Keratinocyte (primary cell): ENCODE measurements around the gene TERB1. TPM values are rescaled to one million over a fixed set of nuclear protein-coding genes. Genes with fewer than 3 reads are reported as not detected.

Experiments
- DNase-seq: peaks from one replicate; pipeline ENCODE4 v3.0.0-alpha.2; 2011; ENCODE audit warnings: low read depth, missing footprints, low spot score
- FAIRE-seq: peaks from 2 replicates; lab custom pipeline; 2011; peaks lifted over from hg19 to GRCh38; lab: Jason Lieb, UNC
- H2AFZ ChIP-seq: 2 replicates; pipeline ENCODE4 v1.6.0; 2012; ENCODE audit warnings: low read length, control low read depth, inconsistent platforms; ENCODE audit not compliant: control insufficient read depth
- H3K27ac ChIP-seq: 2 replicates; pipeline ENCODE4 v1.5.1; 2011; ENCODE audit warnings: low read length; ENCODE audit not compliant: control insufficient read depth, insufficient read depth
- H3K27me3 ChIP-seq: 3 replicates; pipeline ENCODE4 v1.6.0; 2011; ENCODE audit warnings: low read length; ENCODE audit not compliant: control insufficient read depth, insufficient read depth; ENCODE audit errors: extremely low read depth
- H3K36me3 ChIP-seq, 2 experiments: 2 replicates in 1 of 2; 3 replicates in 1 of 2; pipeline ENCODE4 v1.5.1; 2011; ENCODE audit warnings: low read length in 2 of 2, mild to moderate bottlenecking in 1 of 2; ENCODE audit not compliant: control insufficient read depth in 2 of 2, insufficient read depth in 2 of 2; ENCODE audit errors: extremely low read depth in 1 of 2
- H3K4me1 ChIP-seq: 3 replicates; pipeline ENCODE4 v1.5.1; 2011; ENCODE audit warnings: low read length; ENCODE audit not compliant: control insufficient read depth, insufficient read depth; ENCODE audit errors: extremely low read depth
- H3K4me2 ChIP-seq: 3 replicates; pipeline ENCODE4 v1.6.0; 2011; ENCODE audit warnings: low read depth, low read length; ENCODE audit not compliant: control insufficient read depth, insufficient read depth; ENCODE audit errors: extremely low read depth
- H3K4me3 ChIP-seq, 3 experiments: fragments of 200-600 bp in 1 of 3; sonication (generic) in 1 of 3; 2 replicates in 2 of 3; 3 replicates in 1 of 3; pipeline ENCODE4 v1.5.1; 2011 to 2016; ENCODE audit warnings: low read length in 3 of 3, mild to moderate bottlenecking in 3 of 3, control low read depth in 2 of 3, inconsistent platforms in 1 of 3, low read depth in 1 of 3, mixed read lengths in 1 of 3, mixed run types in 1 of 3, moderate library complexity in 1 of 3; ENCODE audit not compliant: control insufficient read depth in 2 of 3, insufficient read depth in 2 of 3; ENCODE audit errors: extremely low read depth in 1 of 3
- H3K79me2 ChIP-seq: 2 replicates; pipeline ENCODE4 v1.6.0; 2012; ENCODE audit warnings: low read length; ENCODE audit not compliant: control insufficient read depth, insufficient read depth
- H3K9ac ChIP-seq: 3 replicates; pipeline ENCODE4 v1.6.0; 2011; ENCODE audit warnings: low read length; ENCODE audit not compliant: control insufficient read depth, insufficient read depth; ENCODE audit errors: extremely low read depth
- H3K9me1 ChIP-seq: 3 replicates; pipeline ENCODE4 v1.6.0; 2011; ENCODE audit warnings: low read length; ENCODE audit not compliant: control insufficient read depth, insufficient read depth; ENCODE audit errors: extremely low read depth
- H3K9me3 ChIP-seq: 2 replicates; pipeline ENCODE4 v1.5.1; 2012; ENCODE audit warnings: low read depth, low read length; ENCODE audit not compliant: control insufficient read depth
- H4K20me1 ChIP-seq: 3 replicates; pipeline ENCODE4 v1.6.0; 2011; ENCODE audit warnings: low read length; ENCODE audit not compliant: control insufficient read depth, insufficient read depth; ENCODE audit errors: extremely low read depth
- EZH2 ChIP-seq: IDR thresholded peaks from one replicate; pipeline ENCODE4 v1.6.1; 2012; ENCODE audit warnings: inconsistent platforms, mild to moderate bottlenecking, low read length, moderate library complexity
- dilution Hi-C: fragments of 300-500 bp; cut with MboI; formaldehyde crosslinking; loops from one replicate; pipeline ENCODE4 v1.7.0; 2020; ENCODE audit warnings: low sequenced_read_pairs; ENCODE audit not compliant: extremely low pct_ligation_motif_present
- polyA plus RNA-seq, 5 experiments: library from polyadenylated mRNA; depleted of rRNA in 3 of 5; stranded (reverse) in 3 of 5; stranded (forward) in 1 of 5; unstranded in 1 of 5; fragments of >200 nt; gene quantifications; 1 replicate in 1 of 5; 2 replicates in 3 of 5; 3 replicates in 1 of 5; pipeline versions ENCODE4 v1.2.1 to v1.2.3, GENCODE V29; 2011 to 2012; ENCODE audit warnings: missing spikeins in 2 of 5, low read depth in 1 of 5, low replicate concordance in 1 of 5
- TF ChIP-seq, protein P1 (sequence below), 3 experiments: IDR thresholded peaks in 1 of 3; conservative IDR thresholded peaks in 1 of 3; optimal IDR thresholded peaks in 1 of 3; 2 replicates in 2 of 3; 3 replicates in 1 of 3; pipeline versions ENCODE3 to v1.5.1; 2011; ENCODE audit warnings: low read length in 3 of 3, mild to moderate bottlenecking in 3 of 3, moderate library complexity in 2 of 3, control low read depth in 1 of 3, inconsistent platforms in 1 of 3; ENCODE audit not compliant: insufficient read depth in 2 of 3; ENCODE audit errors: extremely low read depth in 1 of 3

Gene TERB1
- polyA plus RNA-seq, 1 donor (not counting 4 experiments of a cell fraction or from before 2014, with no cell fraction given): 0.22 TPM

DNA sequence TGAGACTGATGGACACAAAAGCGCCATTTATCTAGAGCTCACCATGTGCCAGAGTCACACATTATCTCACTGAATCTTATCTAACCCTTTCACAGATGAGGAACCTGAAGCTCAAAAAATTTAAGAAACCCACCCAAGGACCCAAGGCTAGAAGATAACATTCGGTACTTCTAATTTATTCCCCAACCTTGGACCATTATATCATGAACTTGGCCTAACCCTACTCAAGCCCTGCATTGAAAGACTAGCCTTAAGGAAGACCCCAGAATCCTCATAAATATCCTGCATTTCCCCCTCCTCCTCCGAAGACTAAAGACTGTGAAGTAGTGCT is 49.4 kb downstream of the TERB1 start:
- TF ChIP-seq EZH2: no peak
- TF ChIP-seq, protein P1, sequence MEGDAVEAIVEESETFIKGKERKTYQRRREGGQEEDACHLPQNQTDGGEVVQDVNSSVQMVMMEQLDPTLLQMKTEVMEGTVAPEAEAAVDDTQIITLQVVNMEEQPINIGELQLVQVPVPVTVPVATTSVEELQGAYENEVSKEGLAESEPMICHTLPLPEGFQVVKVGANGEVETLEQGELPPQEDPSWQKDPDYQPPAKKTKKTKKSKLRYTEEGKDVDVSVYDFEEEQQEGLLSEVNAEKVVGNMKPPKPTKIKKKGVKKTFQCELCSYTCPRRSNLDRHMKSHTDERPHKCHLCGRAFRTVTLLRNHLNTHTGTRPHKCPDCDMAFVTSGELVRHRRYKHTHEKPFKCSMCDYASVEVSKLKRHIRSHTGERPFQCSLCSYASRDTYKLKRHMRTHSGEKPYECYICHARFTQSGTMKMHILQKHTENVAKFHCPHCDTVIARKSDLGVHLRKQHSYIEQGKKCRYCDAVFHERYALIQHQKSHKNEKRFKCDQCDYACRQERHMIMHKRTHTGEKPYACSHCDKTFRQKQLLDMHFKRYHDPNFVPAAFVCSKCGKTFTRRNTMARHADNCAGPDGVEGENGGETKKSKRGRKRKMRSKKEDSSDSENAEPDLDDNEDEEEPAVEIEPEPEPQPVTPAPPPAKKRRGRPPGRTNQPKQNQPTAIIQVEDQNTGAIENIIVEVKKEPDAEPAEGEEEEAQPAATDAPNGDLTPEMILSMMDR (optimal IDR thresholded peaks at IDR 0.05 in 1 of 3, IDR thresholded peaks at IDR 0.05 in 1 of 3, conservative IDR thresholded peaks at IDR 0.05 in 1 of 3; ENCODE audit: extremely low read depth in 1 of 3, insufficient read depth in 2 of 3, low read length in 3 of 3): no peak
- Histone ChIP-seq H3K9me1 (no peaks in the 10 kb centered on the region), H3K27ac (peak overlapping the region; percentile 85), H3K9ac (peak overlapping the region; percentile 92), H4K20me1 (peaks cover 3% of the 10 kb centered on the region), H3K9me3 (no peaks in the 10 kb centered on the region), H3K4me1 (peaks cover 26% of the 10 kb centered on the region), H3K27me3 (no peaks in the 10 kb centered on the region), H2AFZ (peak overlapping the region; percentile 78), H3K4me3 (peak overlapping the region; percentile 31 to 94 (median 92)), H3K36me3 (peaks cover 6 to 20% of the 10 kb centered on the region in 2 experiments), H3K4me2 (peak overlapping the region; percentile 87), H3K79me2 (peaks cover 42% of the 10 kb centered on the region)
- FAIRE-seq (no peak), DNase-seq (no peak)
- dilution Hi-C loops: no loop called here

DNA sequence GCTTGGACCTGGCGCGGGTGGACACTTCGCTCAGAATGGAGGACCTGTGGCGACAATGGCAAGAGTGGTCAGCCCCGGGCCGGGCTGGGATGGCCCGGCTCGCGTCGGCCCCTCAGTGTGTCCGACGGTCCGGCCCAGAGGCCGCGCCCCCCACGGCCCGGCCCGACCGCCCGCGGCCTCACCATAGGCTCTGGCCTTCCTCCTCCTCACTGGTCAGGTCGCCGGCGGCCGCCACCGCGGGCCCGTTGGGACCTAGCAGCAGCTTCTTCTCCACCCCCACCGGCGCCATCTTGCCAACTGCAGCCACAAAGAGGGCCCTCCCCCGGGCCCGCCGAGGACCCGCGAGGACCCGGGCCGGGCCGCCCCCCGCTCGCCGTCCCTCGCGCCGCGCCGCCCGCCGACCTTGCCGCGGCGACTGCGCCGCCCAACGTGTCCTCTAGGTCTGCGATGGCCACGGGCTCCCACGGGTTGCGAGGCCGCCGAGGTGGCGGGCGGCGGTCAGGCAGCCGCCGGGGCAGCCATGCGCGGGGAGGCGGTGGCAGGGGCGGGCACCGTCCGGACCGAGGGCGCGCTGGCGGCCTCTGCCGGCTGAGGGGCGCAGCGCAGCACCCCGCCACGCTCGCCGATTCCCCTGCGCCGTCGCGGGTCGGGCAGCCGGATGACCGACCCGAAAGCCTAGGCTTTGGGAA is 49.9 kb downstream of the TERB1 start, which contains the start of gene DYNC1LI2:
TSS of gene DYNC1LI2 (minus strand) at position 307 of the 689 bp plus-strand sequence. CDS start at position 289, 18 bp downstream.
- FAIRE-seq (no peak), DNase-seq (no peak)
- no peaks in the 10 kb centered on the region for H3K9me1 ChIP-seq
- no peaks in the 10 kb centered on the region for H3K27me3 ChIP-seq
- H3K79me2 ChIP-seq: peaks cover 46% of the 10 kb centered on the region
- no peaks in the 10 kb centered on the region for H3K9me3 ChIP-seq
- TF ChIP-seq, protein P1 (optimal IDR thresholded peaks at IDR 0.05 in 1 of 3, IDR thresholded peaks at IDR 0.05 in 1 of 3, conservative IDR thresholded peaks at IDR 0.05 in 1 of 3; ENCODE audit: extremely low read depth in 1 of 3, insufficient read depth in 2 of 3, low read length in 3 of 3): peak; percentile 59 to 93 (median 75)
- TF ChIP-seq EZH2: no peak
- peak within 1 kb of the TSS; percentile 98 for H3K4me2 ChIP-seq
- peak within 1 kb of the TSS; percentile 78 for H2AFZ ChIP-seq
- dilution Hi-C loops: no loop called here
- peaks cover 26% of the 10 kb centered on the region for H3K4me1 ChIP-seq
- H4K20me1 ChIP-seq: peaks cover 3% of the 10 kb centered on the region
- H3K27ac ChIP-seq: peak within 1 kb of the TSS; percentile 85
- H3K9ac ChIP-seq: peak within 1 kb of the TSS; percentile 92
- peaks cover 10 to 25% of the 10 kb centered on the region in 2 experiments for H3K36me3 ChIP-seq
- H3K4me3 ChIP-seq: peak within 1 kb of the TSS; percentile 74 to 94 (median 92)
